Uterus (tissue), 4 donors: ENCODE results near the gene SLC7A4. TPM values are rescaled to one million over a fixed set of nuclear protein-coding genes. Genes with fewer than 3 reads are reported as not detected.

ENCODE experiments used
- DNase-seq, 2 donors: peaks; one replicate each; pipeline ENCODE4 v3.0.0-alpha.2; 2019 to 2020
- H3K27ac ChIP-seq, 2 donors: fragments of 200-600 bp; sonication (generic); 1 replicate in 1 of 2; 2 replicates in 1 of 2; pipeline ENCODE4 v1.5.1; 2016 to 2018
- H3K27me3 ChIP-seq, 2 donors: fragments of 200-600 bp; sonication (generic); one replicate each; pipeline ENCODE4 v1.5.1; 2018 to 2019; ENCODE audit warnings: control low read depth in 1 of 2
- H3K36me3 ChIP-seq, 2 donors: fragments of 200-600 bp; sonication (generic); one replicate each; pipeline ENCODE4 v1.5.1; 2019; ENCODE audit warnings: control low read depth in 1 of 2
- H3K4me1 ChIP-seq, 2 donors: fragments of 200-600 bp; sonication (generic); one replicate each; pipeline ENCODE4 v1.5.1; 2018 to 2019; ENCODE audit warnings: control low read depth in 1 of 2
- H3K4me3 ChIP-seq, 2 donors: fragments of 200-600 bp; sonication (generic); 1 replicate in 1 of 2; 2 replicates in 1 of 2; pipeline ENCODE4 v1.5.1; 2018 to 2019; ENCODE audit warnings: mild to moderate bottlenecking in 1 of 2
- H3K9me3 ChIP-seq, 2 donors: fragments of 200-600 bp; sonication (generic); one replicate each; pipeline ENCODE4 v1.5.1; 2019; ENCODE audit warnings: control low read depth in 1 of 2
- POLR2A ChIP-seq, 2 donors: fragments of 450-650 bp; IDR thresholded peaks; one replicate each; pipeline ENCODE4 v1.6.1; 2016; ENCODE audit warnings: antibody characterized with exemption in 2 of 2, mild to moderate bottlenecking in 1 of 2, moderate library complexity in 1 of 2
- intact Hi-C: fragments of 100-400 bp; cut with DNase I; formaldehyde crosslinking; loops from one replicate; pipeline ENCODE4 v1.15.1; 2023; ENCODE audit warnings: low total_unique reads
- total RNA-seq, 4 donors: library from RNA; depleted of rRNA in 3 of 4; stranded (reverse); fragments of >200 nt in 3 of 4; gene quantifications; one replicate each; pipeline versions ENCODE4 v1.1.0 to v1.2.4, GENCODE V29; 2014 to 2023
- TF ChIP-seq, protein P1 (sequence below), 4 experiments: fragments of 200-600 bp in 2 of 4; fragments of 450-650 bp in 2 of 4; sonication (generic) in 2 of 4; IDR thresholded peaks; one replicate each; pipeline ENCODE4 v1.5.1; 2016 to 2019; ENCODE audit warnings: antibody characterized with exemption in 4 of 4, mild to moderate bottlenecking in 2 of 4, moderate library complexity in 1 of 4
- donor health status: DM: yes; HTN: yes; CAD: no.

SLC7A4 gene
- total RNA-seq, 4 donors from 2014 or later: 0.35 to 7.9 (median 0.43) TPM; not detected in 1

- intact Hi-C loops: no loop called here
- Histone ChIP-seq H3K36me3 (no peaks in the 10 kb centered on the region), H3K4me3 (no peak overlapping the region), H3K9me3 (no peaks in the 10 kb centered on the region), H3K4me1 (no peaks in the 10 kb centered on the region), H3K27ac (no peak overlapping the region), H3K27me3 (no peaks in the 10 kb centered on the region)
- no peak for DNase-seq
- TF ChIP-seq, protein P1, sequence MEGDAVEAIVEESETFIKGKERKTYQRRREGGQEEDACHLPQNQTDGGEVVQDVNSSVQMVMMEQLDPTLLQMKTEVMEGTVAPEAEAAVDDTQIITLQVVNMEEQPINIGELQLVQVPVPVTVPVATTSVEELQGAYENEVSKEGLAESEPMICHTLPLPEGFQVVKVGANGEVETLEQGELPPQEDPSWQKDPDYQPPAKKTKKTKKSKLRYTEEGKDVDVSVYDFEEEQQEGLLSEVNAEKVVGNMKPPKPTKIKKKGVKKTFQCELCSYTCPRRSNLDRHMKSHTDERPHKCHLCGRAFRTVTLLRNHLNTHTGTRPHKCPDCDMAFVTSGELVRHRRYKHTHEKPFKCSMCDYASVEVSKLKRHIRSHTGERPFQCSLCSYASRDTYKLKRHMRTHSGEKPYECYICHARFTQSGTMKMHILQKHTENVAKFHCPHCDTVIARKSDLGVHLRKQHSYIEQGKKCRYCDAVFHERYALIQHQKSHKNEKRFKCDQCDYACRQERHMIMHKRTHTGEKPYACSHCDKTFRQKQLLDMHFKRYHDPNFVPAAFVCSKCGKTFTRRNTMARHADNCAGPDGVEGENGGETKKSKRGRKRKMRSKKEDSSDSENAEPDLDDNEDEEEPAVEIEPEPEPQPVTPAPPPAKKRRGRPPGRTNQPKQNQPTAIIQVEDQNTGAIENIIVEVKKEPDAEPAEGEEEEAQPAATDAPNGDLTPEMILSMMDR (IDR thresholded peaks at IDR 0.05): no peak
- no peak for TF ChIP-seq POLR2A (IDR thresholded peaks at IDR 0.05)
These were observed 38.0 kb downstream of the SLC7A4 start for GRCh38 chr22:20994128-20994901.

GRCh38 chr22:20993304-20994127 lies 38.8 kb downstream of the SLC7A4 start:
- Histone ChIP-seq H3K9me3 (no peaks in the 10 kb centered on the region), H3K4me3 (no peak overlapping the region), H3K27ac (no peak overlapping the region), H3K27me3 (no peaks in the 10 kb centered on the region), H3K4me1 (no peaks in the 10 kb centered on the region), H3K36me3 (no peaks in the 10 kb centered on the region)
- no peak for DNase-seq
- intact Hi-C loops: no loop called here
- no peak for TF ChIP-seq POLR2A (IDR thresholded peaks at IDR 0.05)
- TF ChIP-seq, protein P1 (IDR thresholded peaks at IDR 0.05): no peak

- Histone ChIP-seq H3K36me3 (no peaks in the 10 kb centered on the region), H3K4me3 (no peak overlapping the region), H3K4me1 (no peaks in the 10 kb centered on the region), H3K27ac (no peak overlapping the region), H3K9me3 (no peaks in the 10 kb centered on the region), H3K27me3 (no peaks in the 10 kb centered on the region)
- no peak for DNase-seq
- intact Hi-C loops: no loop called here
- TF ChIP-seq, protein P1 (IDR thresholded peaks at IDR 0.05): no peak
- no peak for TF ChIP-seq POLR2A (IDR thresholded peaks at IDR 0.05)
These were observed 39.7 kb downstream of the SLC7A4 start for GRCh38 chr22:20992456-20993303.

DNA sequence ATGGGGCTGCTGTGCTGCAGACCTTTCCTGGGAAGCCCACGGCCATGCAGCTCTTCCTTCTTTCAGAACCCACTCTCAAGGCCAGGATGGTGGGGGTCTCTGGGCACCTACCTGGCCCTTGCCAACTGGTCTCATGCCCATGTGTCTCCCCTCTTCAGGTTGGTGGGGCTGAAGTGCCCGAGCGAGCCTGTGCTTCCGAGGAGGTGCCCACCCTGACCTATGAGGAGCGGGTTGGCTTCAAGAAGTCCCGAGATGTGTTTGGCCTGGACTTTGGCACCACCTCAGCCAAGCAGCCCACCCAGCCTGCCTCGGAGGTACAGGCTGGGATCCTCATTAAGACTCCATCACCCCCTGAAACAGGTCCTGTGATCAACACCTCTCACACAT lies 40.3 kb downstream of the SLC7A4 start:
- no peaks in the 10 kb centered on the region for H3K36me3 ChIP-seq
- H3K9me3 ChIP-seq: no peaks in the 10 kb centered on the region
- intact Hi-C loops: no loop called here
- H3K27me3 ChIP-seq: no peaks in the 10 kb centered on the region
- no peaks in the 10 kb centered on the region for H3K4me1 ChIP-seq
- H3K27ac ChIP-seq: no peak overlapping the region
- H3K4me3 ChIP-seq: no peak overlapping the region
- no peak for DNase-seq
- no peak for TF ChIP-seq POLR2A (IDR thresholded peaks at IDR 0.05)
- TF ChIP-seq, protein P1 (IDR thresholded peaks at IDR 0.05): no peak
